ENCODE results near the gene MBLAC1. TPM values are rescaled to one million over a fixed set of nuclear protein-coding genes. Genes with fewer than 3 reads are reported as not detected.

MBLAC1 gene
- total and polyA plus RNA-seq, 9 of the 15 experiments (the other 6 are each of a cell fraction or from before 2014, with no cell fraction given), result 0.03 to 3.1 (median 0.52) TPM

- TF ChIP-seq AFF4 (CRISPR knock-in tag; IDR thresholded peaks at IDR 0.05), result no peak
- peak; percentile 88 for TF ChIP-seq DPF2 (IDR thresholded peaks at IDR 0.05)
- TF ChIP-seq SMARCE1 (IDR thresholded peaks at IDR 0.05), result peak; percentile 69; the same call in 1 of the 2 replicates
- no peak for TF ChIP-seq GTF2A2 (tag; IDR thresholded peaks at IDR 0.05)
- TF ChIP-seq FOXK1 (CRISPR knock-in tag; IDR thresholded peaks at IDR 0.05; ENCODE audit: borderline replicate concordance), result peak; percentile 86; the same call in 1 of the 2 replicates
- TF ChIP-seq SIRT6 (IDR thresholded peaks at IDR 0.05; ENCODE audit: low read depth, low read length), result no peak
- peak; percentile 74; the same call in 1 of the 2 replicates for TF ChIP-seq FOXP4 (CRISPR knock-in tag; IDR thresholded peaks at IDR 0.05; ENCODE audit: borderline replicate concordance)
- TF ChIP-seq TAF9B (IDR thresholded peaks at IDR 0.05; ENCODE audit: partially characterized antibody), result no peak
- TF ChIP-seq PCBP1 (IDR thresholded peaks at IDR 0.05; ENCODE audit: low read depth, low read length, poor library complexity, severe bottlenecking), result no peak
- no peak for TF ChIP-seq SP2 (IDR thresholded peaks at IDR 0.05; ENCODE audit: extremely low read depth, low read depth, low read length, poor library complexity, severe bottlenecking)
- no peak for TF ChIP-seq ZNF408 (CRISPR knock-in tag; IDR thresholded peaks at IDR 0.05; ENCODE audit: low read depth)
- peak; percentile 73 for TF ChIP-seq SMARCA4 (IDR thresholded peaks at IDR 0.05)
- peak; percentile 52; the same call in 1 of the 2 replicates for TF ChIP-seq ZBTB2 (IDR thresholded peaks at IDR 0.05)
- peak; percentile 88 for TF ChIP-seq ZFP91 (CRISPR knock-in tag; IDR thresholded peaks at IDR 0.05)
- no peak for TF ChIP-seq ZNF449 (CRISPR knock-in tag; IDR thresholded peaks at IDR 0.05)
- TF ChIP-seq ZNF445 (CRISPR knock-in tag; IDR thresholded peaks at IDR 0.05; ENCODE audit: low read depth), result no peak
Measured at GRCh38 chr7:100157334-100158228, 30.8 kb downstream of the MBLAC1 start (continued).
